Stimulated activated CD4-positive, alpha-beta T cell treated with anti-CD3 and anti-CD28 coated beads, Interleukin-15, amount 100 ng/mL, for 1 hour (primary cell): ENCODE measurements around the gene WWTR1.

Source experiments
- DNase-seq, 2 donors: peaks; one replicate each; pipeline ENCODE4 v3.0.0-alpha.2; 2020; ENCODE audit warnings: low read depth in 1 of 2, low spot score in 1 of 2

Gene WWTR1

GRCh38 chr3:149657926-149658743 lies at the start of gene WWTR1:
Gene WWTR1 (minus strand): TSS chr3:149658025. CDS start chr3:149657306, 719 bp downstream.
- no peak for DNase-seq

GRCh38 chr3:149706905-149707304 lies 49.1 kb upstream of the WWTR1 start:
- DNase-seq = no peak

- no peak for DNase-seq
Measured at GRCh38 chr3:149705416-149705815, 47.6 kb upstream of the WWTR1 start.

GRCh38 chr3:149703466-149703865 lies 45.6 kb upstream of the WWTR1 start:
- DNase-seq = no peak

GRCh38 chr3:149702691-149703441 lies 45.0 kb upstream of the WWTR1 start:
- DNase-seq = no peak

- no peak for DNase-seq
Measured at GRCh38 chr3:149701977-149702350, 44.1 kb upstream of the WWTR1 start.

GRCh38 chr3:149701206-149701976 lies 43.6 kb upstream of the WWTR1 start:
- DNase-seq = no peak

- DNase-seq = no peak
Measured at GRCh38 chr3:149688122-149688757, 30.4 kb upstream of the WWTR1 start.

GRCh38 chr3:149686996-149687395 lies 29.2 kb upstream of the WWTR1 start:
- no peak for DNase-seq

- DNase-seq = no peak
Measured at GRCh38 chr3:149678351-149678950, 20.6 kb upstream of the WWTR1 start.

- no peak for DNase-seq
Measured at GRCh38 chr3:149673393-149673792, 15.6 kb upstream of the WWTR1 start.

- DNase-seq = no peak
Measured at GRCh38 chr3:149670742-149671492, 13.1 kb upstream of the WWTR1 start.

- DNase-seq = no peak
Measured at GRCh38 chr3:149667576-149667975, 9.8 kb upstream of the WWTR1 start.

- DNase-seq = no peak
Measured at GRCh38 chr3:149663966-149664365, 6.1 kb upstream of the WWTR1 start.

- no peak for DNase-seq
Measured at GRCh38 chr3:149662240-149662887, 4.5 kb upstream of the WWTR1 start.

- no peak for DNase-seq
Measured at GRCh38 chr3:149660462-149660861, 2.6 kb upstream of the WWTR1 start.

GRCh38 chr3:149658744-149659497 lies 1.1 kb upstream of the WWTR1 start:
- no peak for DNase-seq

GRCh38 chr3:149657321-149657925 lies 402 bp downstream of the WWTR1 start:
- DNase-seq = no peak
